ENCODE measurements around the gene TYR.

DNA sequence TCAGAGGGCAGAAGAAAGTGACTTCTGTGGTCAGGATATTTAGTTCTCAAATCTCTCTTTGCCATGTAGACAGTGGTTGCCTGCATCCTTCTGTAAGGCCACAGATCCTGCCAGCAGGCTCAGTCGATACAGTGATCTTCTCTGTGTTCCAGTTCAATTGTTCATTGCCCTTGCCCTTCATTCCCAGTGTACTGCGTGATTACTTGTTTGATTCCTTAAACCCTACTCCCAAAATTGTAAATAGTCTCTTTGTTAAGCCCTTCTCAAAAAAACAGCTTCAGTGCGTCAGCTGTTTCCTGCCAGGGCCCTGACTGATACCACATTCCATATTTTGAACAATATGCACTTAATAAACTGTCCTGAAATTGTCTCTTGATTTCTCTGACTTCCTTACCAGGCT lies 9.3 kb upstream of the TYR start:
- TF ChIP-seq NR2F2 (IDR thresholded peaks at IDR 0.05), result no peak
- TF ChIP-seq, protein P1, sequence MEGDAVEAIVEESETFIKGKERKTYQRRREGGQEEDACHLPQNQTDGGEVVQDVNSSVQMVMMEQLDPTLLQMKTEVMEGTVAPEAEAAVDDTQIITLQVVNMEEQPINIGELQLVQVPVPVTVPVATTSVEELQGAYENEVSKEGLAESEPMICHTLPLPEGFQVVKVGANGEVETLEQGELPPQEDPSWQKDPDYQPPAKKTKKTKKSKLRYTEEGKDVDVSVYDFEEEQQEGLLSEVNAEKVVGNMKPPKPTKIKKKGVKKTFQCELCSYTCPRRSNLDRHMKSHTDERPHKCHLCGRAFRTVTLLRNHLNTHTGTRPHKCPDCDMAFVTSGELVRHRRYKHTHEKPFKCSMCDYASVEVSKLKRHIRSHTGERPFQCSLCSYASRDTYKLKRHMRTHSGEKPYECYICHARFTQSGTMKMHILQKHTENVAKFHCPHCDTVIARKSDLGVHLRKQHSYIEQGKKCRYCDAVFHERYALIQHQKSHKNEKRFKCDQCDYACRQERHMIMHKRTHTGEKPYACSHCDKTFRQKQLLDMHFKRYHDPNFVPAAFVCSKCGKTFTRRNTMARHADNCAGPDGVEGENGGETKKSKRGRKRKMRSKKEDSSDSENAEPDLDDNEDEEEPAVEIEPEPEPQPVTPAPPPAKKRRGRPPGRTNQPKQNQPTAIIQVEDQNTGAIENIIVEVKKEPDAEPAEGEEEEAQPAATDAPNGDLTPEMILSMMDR (IDR thresholded peaks at IDR 0.05; ENCODE audit: low read depth, low read length, missing input control), result no peak
- TF ChIP-seq JUND (IDR thresholded peaks at IDR 0.05), result no peak
- TF ChIP-seq, protein P2, sequence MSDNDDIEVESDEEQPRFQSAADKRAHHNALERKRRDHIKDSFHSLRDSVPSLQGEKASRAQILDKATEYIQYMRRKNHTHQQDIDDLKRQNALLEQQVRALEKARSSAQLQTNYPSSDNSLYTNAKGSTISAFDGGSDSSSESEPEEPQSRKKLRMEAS (IDR thresholded peaks at IDR 0.05), result no peak
- TF ChIP-seq GABPA (IDR thresholded peaks at IDR 0.05 in 1 of 2, conservative IDR thresholded peaks at IDR 0.05 in 1 of 2), result no peak
- TF ChIP-seq RAD21 (IDR thresholded peaks at IDR 0.05), result no peak
- TF ChIP-seq, protein P3, sequence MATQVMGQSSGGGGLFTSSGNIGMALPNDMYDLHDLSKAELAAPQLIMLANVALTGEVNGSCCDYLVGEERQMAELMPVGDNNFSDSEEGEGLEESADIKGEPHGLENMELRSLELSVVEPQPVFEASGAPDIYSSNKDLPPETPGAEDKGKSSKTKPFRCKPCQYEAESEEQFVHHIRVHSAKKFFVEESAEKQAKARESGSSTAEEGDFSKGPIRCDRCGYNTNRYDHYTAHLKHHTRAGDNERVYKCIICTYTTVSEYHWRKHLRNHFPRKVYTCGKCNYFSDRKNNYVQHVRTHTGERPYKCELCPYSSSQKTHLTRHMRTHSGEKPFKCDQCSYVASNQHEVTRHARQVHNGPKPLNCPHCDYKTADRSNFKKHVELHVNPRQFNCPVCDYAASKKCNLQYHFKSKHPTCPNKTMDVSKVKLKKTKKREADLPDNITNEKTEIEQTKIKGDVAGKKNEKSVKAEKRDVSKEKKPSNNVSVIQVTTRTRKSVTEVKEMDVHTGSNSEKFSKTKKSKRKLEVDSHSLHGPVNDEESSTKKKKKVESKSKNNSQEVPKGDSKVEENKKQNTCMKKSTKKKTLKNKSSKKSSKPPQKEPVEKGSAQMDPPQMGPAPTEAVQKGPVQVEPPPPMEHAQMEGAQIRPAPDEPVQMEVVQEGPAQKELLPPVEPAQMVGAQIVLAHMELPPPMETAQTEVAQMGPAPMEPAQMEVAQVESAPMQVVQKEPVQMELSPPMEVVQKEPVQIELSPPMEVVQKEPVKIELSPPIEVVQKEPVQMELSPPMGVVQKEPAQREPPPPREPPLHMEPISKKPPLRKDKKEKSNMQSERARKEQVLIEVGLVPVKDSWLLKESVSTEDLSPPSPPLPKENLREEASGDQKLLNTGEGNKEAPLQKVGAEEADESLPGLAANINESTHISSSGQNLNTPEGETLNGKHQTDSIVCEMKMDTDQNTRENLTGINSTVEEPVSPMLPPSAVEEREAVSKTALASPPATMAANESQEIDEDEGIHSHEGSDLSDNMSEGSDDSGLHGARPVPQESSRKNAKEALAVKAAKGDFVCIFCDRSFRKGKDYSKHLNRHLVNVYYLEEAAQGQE (IDR thresholded peaks at IDR 0.05), result no peak
- TF ChIP-seq YY1 (IDR thresholded peaks at IDR 0.05), result no peak
- TF ChIP-seq SP1 (IDR thresholded peaks at IDR 0.05), result no peak
- no peak for TF ChIP-seq TAF1 (conservative IDR thresholded peaks at IDR 0.05)
- no peak for TF ChIP-seq EGR1 (IDR thresholded peaks at IDR 0.05; ENCODE audit: low read depth in 2 of 2)
